T-helper 2 cell treated with Interferon-gamma antibody and Interleukin-4, amounts not matched to agents 100 ng/mL and 5 ng/mL, for 36 hours (primary cell): Measurements from ENCODE around the gene COG5. TPM values are rescaled to one million over a fixed set of nuclear protein-coding genes. Genes with fewer than 3 reads are reported as not detected.

Source experiments
- intact Hi-C: fragments of 100-400 bp; cut with micrococcal nuclease; formaldehyde crosslinking; loops from one replicate; pipeline ENCODE4 v1.15.1; 2023
- total RNA-seq: library from RNA; stranded (reverse); gene quantifications from 2 replicates; pipeline ENCODE4 v1.2.3, GENCODE V29; 2022

COG5 gene
- total RNA-seq, 1 donor from 2014 or later: 35.9 TPM

GRCh38 chr7:107166736-107167426 lies 396.8 kb downstream of the COG5 start:
- intact Hi-C loops: loop anchor here (5.0 kb wide), 2 partner anchors 710 to 1360 kb away; partner anchors contain the start of gene PNPLA8

- intact Hi-C loops: loop anchor here (5.0 kb wide), 2 partner anchors 712 to 1362 kb away; partner anchors contain the start of gene PNPLA8
Observed at GRCh38 chr7:107165341-107165740, 398.4 kb downstream of the COG5 start.

GRCh38 chr7:107164092-107164491 lies 399.6 kb downstream of the COG5 start:
- intact Hi-C loops: no loop called here

- intact Hi-C loops: no loop called here
Observed at GRCh38 chr7:107162475-107162874, 401.2 kb downstream of the COG5 start.

GRCh38 chr7:107161415-107161814 lies 402.3 kb downstream of the COG5 start:
- intact Hi-C loops: no loop called here

- intact Hi-C loops: no loop called here
Observed at GRCh38 chr7:107160389-107160788, 403.3 kb downstream of the COG5 start.

- intact Hi-C loops: loop anchor here (10.0 kb wide), 1 partner anchor 113 kb away; the partner anchor contains the start of gene PRKAR2B
Observed at GRCh38 chr7:107158028-107158427, 405.7 kb downstream of the COG5 start.

GRCh38 chr7:107157091-107157490 lies 406.6 kb downstream of the COG5 start:
- intact Hi-C loops: loop anchor here (10.0 kb wide), 1 partner anchor 112 kb away; the partner anchor contains the start of gene PRKAR2B

- intact Hi-C loops: loop anchor here (10.0 kb wide), 1 partner anchor 111 kb away; the partner anchor contains the start of gene PRKAR2B
Observed at GRCh38 chr7:107155726-107156125, 408.0 kb downstream of the COG5 start.

- intact Hi-C loops: loop anchor here (5.0 to 10.0 kb wide), 2 partner anchors 110 to 288 kb away; partner anchors contain the start of genes PIK3CG and PRKAR2B
Observed at GRCh38 chr7:107154826-107155225, 408.9 kb downstream of the COG5 start.

- intact Hi-C loops: loop anchor here (5.0 to 10.0 kb wide), 2 partner anchors 107 to 285 kb away; partner anchors contain the start of genes PIK3CG and PRKAR2B
Observed at GRCh38 chr7:107152011-107152410, 411.7 kb downstream of the COG5 start.

Other genes starting within 250 kb of the COG5 start
- not detected in 2 replicates for gene GPR22, start 93.9 kb downstream of the COG5 start, total RNA-seq
- 10.2 and 10.4 TPM in 2 replicates for gene DUS4L, start 51 bp upstream of the COG5 start, total RNA-seq
- 51.9 and 53.3 TPM in 2 replicates for gene BCAP29, start 16.3 kb upstream of the COG5 start, total RNA-seq
- gene SLC26A4, start 96.9 kb upstream of the COG5 start, total RNA-seq: 3.5 and 4.5 TPM in 2 replicates
- gene CBLL1, start 180.2 kb upstream of the COG5 start, total RNA-seq: 46.3 and 48.1 TPM in 2 replicates
- not detected in 2 replicates for gene SLC26A3, start 239.3 kb upstream of the COG5 start, total RNA-seq